HCT116 (cell line): Measurements from ENCODE around the gene C1QTNF2. TPM values are rescaled to one million over a fixed set of nuclear protein-coding genes. Genes with fewer than 3 reads are reported as not detected.

Source experiments
- ATAC-seq: fragments of 200-7000 bp; cut with Tn5 transposase; 2 replicates; pipeline ENCODE4 v1.9.1; 2020; ENCODE audit warnings: mild to moderate bottlenecking, moderate library complexity
- BruUV-seq: library from RNA; stranded (reverse); fragments of 400-500 nt; replicated peaks from 2 replicates; lab custom pipeline; 2021; lab: Mats Ljungman, UMichigan
- CTCF ChIA-PET: fragments of 300-600 bp; sonication (Branson Sonifier 250); formaldehyde crosslinking; loops from one replicate; lab custom pipeline; 2021; ENCODE audit warnings: antibody characterized with exemption; lab: Charles Lee
- POLR2A ChIA-PET: fragments of 300-600, 350-600 bp; sonication (Branson Sonifier 250); formaldehyde crosslinking; loops from one replicate; lab custom pipeline; 2021; ENCODE audit warnings: antibody characterized with exemption; lab: Charles Lee
- RAD21 ChIA-PET, 2 experiments: fragments of 300-600 bp; sonication (Branson Sonifier 250); formaldehyde crosslinking; loops; one replicate each; lab custom pipeline; 2023; ENCODE audit warnings: low total read pairs in 2 of 2; ENCODE audit not compliant: uncharacterized antibody in 2 of 2, unreplicated experiment in 2 of 2, low non-redundant PET in 1 of 2; lab: Charles Lee
- DNase-seq: peaks from one replicate; pipeline ENCODE4 v3.0.0-alpha.2; 2010; ENCODE audit warnings: low read depth, low spot score
- H2AFZ ChIP-seq: fragments of 200-600 bp; shearing (Covaris generic), sonication (generic); 2 replicates; pipeline ENCODE4 v1.6.1; 2017; ENCODE audit warnings: low read depth, mixed run types, mixed read lengths, antibody characterized with exemption, low read length; ENCODE audit not compliant: poor library complexity, severe bottlenecking
- H3K27ac ChIP-seq: 2 replicates; pipeline ENCODE4 v1.5.1; 2012; ENCODE audit warnings: low read depth, low read length
- H3K27me3 ChIP-seq: fragments of 200-600 bp; sonication (generic); 2 replicates; pipeline ENCODE4 v1.6.1; 2016; ENCODE audit warnings: mixed run types, low read length, mixed read lengths; ENCODE audit not compliant: insufficient read depth
- H3K36me3 ChIP-seq, 2 experiments: fragments of 200-500 bp in 1 of 2; fragments of 200-600 bp in 1 of 2; sonication (Bioruptor generic) in 1 of 2; sonication (generic) in 1 of 2; 2 replicates each; pipeline versions ENCODE4 v1.5.1 to v1.6.1; 2014 to 2016; ENCODE audit warnings: low read length in 2 of 2, inconsistent platforms in 1 of 2, mixed read lengths in 1 of 2, mixed run types in 1 of 2; ENCODE audit not compliant: insufficient read depth in 2 of 2, control insufficient read depth in 1 of 2
- H3K4me1 ChIP-seq, 2 experiments: fragments of 200-600 bp in 1 of 2; sonication (generic) in 1 of 2; 2 replicates each; pipeline versions ENCODE4 v1.5.1 to v1.6.1; 2012 to 2017; ENCODE audit warnings: low read length in 2 of 2, inconsistent platforms in 1 of 2, mild to moderate bottlenecking in 1 of 2, mixed read lengths in 1 of 2, mixed run types in 1 of 2, moderate library complexity in 1 of 2; ENCODE audit not compliant: insufficient read depth in 2 of 2, control insufficient read depth in 1 of 2
- H3K4me2 ChIP-seq: fragments of 200-600 bp; sonication (generic); 2 replicates; pipeline ENCODE4 v1.6.1; 2017; ENCODE audit warnings: mixed run types, low read length, mixed read lengths
- H3K4me3 ChIP-seq, 2 experiments: fragments of 200-600 bp in 1 of 2; sonication (generic) in 1 of 2; replicated peaks in 1 of 2; 2 replicates each; pipeline ENCODE4 v1.5.1; 2011 to 2016; ENCODE audit warnings: low read length in 2 of 2, control low read depth in 1 of 2, low read depth in 1 of 2, mild to moderate bottlenecking in 1 of 2, mixed read lengths in 1 of 2, mixed run types in 1 of 2
- H3K79me2 ChIP-seq: fragments of 200-600 bp; sonication (generic); 2 replicates; pipeline ENCODE4 v1.6.1; 2017; ENCODE audit warnings: mild to moderate bottlenecking, mixed run types, low read length, moderate library complexity, mixed read lengths; ENCODE audit not compliant: insufficient read depth
- H3K9ac ChIP-seq: fragments of 200-600 bp; sonication (generic); 2 replicates; pipeline ENCODE4 v1.6.1; 2016; ENCODE audit warnings: low read length, mixed read lengths
- H3K9me2 ChIP-seq: fragments of 200-600 bp; sonication (generic), shearing (Covaris generic); 2 replicates; pipeline ENCODE4 v1.6.1; 2017; ENCODE audit warnings: mixed run types, mild to moderate bottlenecking, moderate library complexity; ENCODE audit not compliant: insufficient read depth
- H3K9me3 ChIP-seq, 2 experiments: fragments of 200-500 bp in 1 of 2; fragments of 200-600 bp in 1 of 2; sonication (Bioruptor generic) in 1 of 2; sonication (generic) in 1 of 2; 2 replicates each; pipeline ENCODE4 v1.6.1; 2014 to 2017; ENCODE audit warnings: low read length in 2 of 2, mixed read lengths in 2 of 2, inconsistent platforms in 1 of 2, low read depth in 1 of 2, mild to moderate bottlenecking in 1 of 2, mixed run types in 1 of 2, moderate library complexity in 1 of 2; ENCODE audit not compliant: control insufficient read depth in 1 of 2, insufficient read depth in 1 of 2
- H4K20me1 ChIP-seq: fragments of 200-600 bp; sonication (generic), shearing (Covaris generic); 2 replicates; pipeline ENCODE4 v1.6.1; 2017; ENCODE audit warnings: mixed run types, mild to moderate bottlenecking, moderate library complexity; ENCODE audit not compliant: insufficient read depth
- CBX3 ChIP-seq: IDR thresholded peaks from 2 replicates; pipeline ENCODE4 v1.6.1; 2012; ENCODE audit warnings: low read depth
- CTCF ChIP-seq, 3 experiments: fragments of 200-600 bp in 1 of 3; sonication (generic) in 1 of 3; IDR thresholded peaks in 2 of 3; conservative IDR thresholded peaks in 1 of 3; 2 replicates each; pipeline ENCODE4 v1.5.1; 2012 to 2017; ENCODE audit warnings: low read depth in 2 of 3, low read length in 2 of 3, antibody characterized with exemption in 1 of 3, borderline replicate concordance in 1 of 3, control low read depth in 1 of 3, mild to moderate bottlenecking in 1 of 3, mixed read lengths in 1 of 3, mixed run types in 1 of 3, moderate library complexity in 1 of 3; ENCODE audit not compliant: insufficient read depth in 1 of 3
- ELF1 ChIP-seq: IDR thresholded peaks from 2 replicates; pipeline ENCODE4 v1.6.1; 2012; ENCODE audit warnings: low read depth, borderline replicate concordance
- EZH2 ChIP-seq: fragments of 200-600 bp; sonication (generic); IDR thresholded peaks from 2 replicates; pipeline ENCODE4 v1.6.1; 2017; ENCODE audit warnings: antibody characterized with exemption, mixed run types
- EZH2phosphoT487 ChIP-seq: fragments of 200-600 bp; IDR thresholded peaks from 2 replicates; pipeline ENCODE4 v1.6.1; 2018; ENCODE audit warnings: antibody characterized with exemption, borderline replicate concordance
- FOSL1 ChIP-seq: IDR thresholded peaks from 2 replicates; pipeline ENCODE4 v1.6.1; 2012; ENCODE audit warnings: low read depth
- JUND ChIP-seq: IDR thresholded peaks from 2 replicates; pipeline ENCODE4 v1.6.1; 2012
- MAX ChIP-seq: IDR thresholded peaks from 2 replicates; pipeline ENCODE4 v1.6.1; 2012
- RAD21 ChIP-seq: IDR thresholded peaks from 2 replicates; pipeline ENCODE4 v1.6.1; 2012; ENCODE audit warnings: low read depth, mild to moderate bottlenecking
- REST ChIP-seq: IDR thresholded peaks from 2 replicates; pipeline ENCODE4 v1.6.1; 2012; ENCODE audit warnings: low read depth
- SIN3A ChIP-seq: IDR thresholded peaks from 2 replicates; pipeline ENCODE4 v1.6.1; 2012; ENCODE audit warnings: low read depth
- SP1 ChIP-seq: IDR thresholded peaks from 2 replicates; pipeline ENCODE4 v1.6.1; 2012; ENCODE audit warnings: low read depth
- SRF ChIP-seq: IDR thresholded peaks from 2 replicates; pipeline ENCODE4 v1.6.1; 2012; ENCODE audit warnings: low read depth
- TCF7L2 ChIP-seq: IDR thresholded peaks from 2 replicates; pipeline ENCODE4 v1.7.0; 2011; ENCODE audit warnings: borderline replicate concordance, inconsistent platforms; ENCODE audit not compliant: insufficient read depth, insufficient read length; ENCODE audit errors: extremely low read depth
- YY1 ChIP-seq: IDR thresholded peaks from 2 replicates; pipeline ENCODE4 v1.6.1; 2011; ENCODE audit warnings: low read length, low read depth, moderate library complexity, mild to moderate bottlenecking; ENCODE audit not compliant: insufficient replicate concordance; ENCODE audit errors: extremely low read depth
- ZFX ChIP-seq: fragments of 450-650 bp; IDR thresholded peaks from 2 replicates; pipeline ENCODE4 v1.6.1; 2017
- ZNF274 ChIP-seq: fragments of 200-500 bp; sonication (Bioruptor generic); IDR thresholded peaks from 2 replicates; pipeline ENCODE4 v1.6.1; 2014; ENCODE audit warnings: mild to moderate bottlenecking, low read depth, low read length, inconsistent platforms
- intact Hi-C: fragments of 100-400 bp; cut with micrococcal nuclease; formaldehyde crosslinking; loops from 2 replicates; pipeline ENCODE4 v1.10.0; 2022
- total RNA-seq: library from RNA; stranded (reverse); gene quantifications from one replicate; pipeline ENCODE4 v1.2.1, GENCODE V29; 2021; ENCODE audit not compliant: unreplicated experiment

C1QTNF2 gene
- total RNA-seq, 1 experiment from 2014 or later = 0.15 TPM

GRCh38 chr5:160418561-160419457 lies 48.4 kb upstream of the C1QTNF2 start, which contains the start of gene SLU7:
SLU7 (minus strand) TSS chr5:160419081; CDS start chr5:160415294, 3,787 bp downstream.
- Histone ChIP-seq H3K4me2 (peak within 1 kb of the TSS; percentile 89), H3K27me3 (no peaks in the 10 kb centered on the region), H3K27ac (peak within 1 kb of the TSS; percentile 50; the same call in 1 of the 2 replicates), H3K9ac (peak within 1 kb of the TSS; percentile 78), H3K4me3 (peak within 1 kb of the TSS; percentile 85 to 93), H3K36me3 (peaks cover 9 to 12% of the 10 kb centered on the region in 2 experiments; a peak in 3 of 4 replicates), H2AFZ (peak within 1 kb of the TSS; percentile 44), H4K20me1 (no peaks in the 10 kb centered on the region), H3K4me1 (peaks cover 8 to 27% of the 10 kb centered on the region in 2 experiments; a peak in 3 of 4 replicates), H3K9me3 (no peaks in the 10 kb centered on the region), H3K79me2 (peaks cover 46% of the 10 kb centered on the region), H3K9me2 (no peaks in the 10 kb centered on the region)
- DNase-seq (peak; percentile 86), ATAC-seq (peak; percentile 81)
- BruUV-seq = TSS peak; percentile 84
- POLR2A ChIA-PET = interaction anchor here (0.7 to 1.0 kb wide), 3 partner anchors 20 to 1101 kb away, joined by 3 read pairs; no protein-coding TSS in a partner anchor
- RAD21 ChIA-PET = interaction anchor here in 1 of 2 experiments (0.7 kb wide), 1 partner anchor 28 kb away, joined by 3 read pairs; no protein-coding TSS in a partner anchor
- CTCF ChIA-PET = interaction anchor here (2.2 kb wide), 1 partner anchor 20 kb away, joined by 21 read pairs; no protein-coding TSS in a partner anchor
- intact Hi-C loops = no loop called here
- TF ChIP-seq TCF7L2 = no peak
- peak; percentile 29; the same call in 1 of the 2 replicates for TF ChIP-seq CBX3
- TF ChIP-seq EZH2 = no peak
- TF ChIP-seq SP1 = no peak
- TF ChIP-seq ZNF274 = no peak
- TF ChIP-seq EZH2phosphoT487 = no peak
- TF ChIP-seq ZFX = peak; percentile 45
- TF ChIP-seq CTCF (IDR thresholded peaks at IDR 0.05 in 2 of 3, conservative IDR thresholded peaks at IDR 0.05 in 1 of 3; ENCODE audit: borderline replicate concordance in 1 of 3, insufficient read depth in 1 of 3, low read depth in 2 of 3, low read length in 2 of 3) = no peak
- no peak for TF ChIP-seq JUND
- TF ChIP-seq RAD21 = no peak
- TF ChIP-seq MAX = peak; percentile 57; the same call in 1 of the 2 replicates
- TF ChIP-seq SIN3A = peak; percentile 88
- peak; percentile 81 for TF ChIP-seq ELF1
- TF ChIP-seq FOSL1 = no peak
- TF ChIP-seq REST = no peak
- no peak for TF ChIP-seq SRF
- TF ChIP-seq YY1 = no peak
